HUES64 (cell line): ENCODE results near the gene FRMD5.

ENCODE experiments used
- H3K27ac ChIP-seq: 2 replicates; pipeline ENCODE4 v1.7.0; 2013; ENCODE audit warnings: low read depth, low read length, inconsistent platforms
- H3K27me3 ChIP-seq: 2 replicates; pipeline ENCODE4 v1.6.1; 2013; ENCODE audit warnings: mild to moderate bottlenecking, low read length; ENCODE audit not compliant: insufficient read depth
- H3K36me3 ChIP-seq: 2 replicates; pipeline ENCODE4 v1.6.1; 2013; ENCODE audit warnings: mild to moderate bottlenecking, low read length; ENCODE audit not compliant: insufficient read depth
- H3K4me1 ChIP-seq: 2 replicates; pipeline ENCODE4 v1.6.1; 2013; ENCODE audit warnings: mild to moderate bottlenecking, low read length, moderate library complexity; ENCODE audit not compliant: insufficient read depth
- H3K4me3 ChIP-seq: 2 replicates; pipeline ENCODE4 v1.5.1; 2013; ENCODE audit warnings: mild to moderate bottlenecking, low read length, moderate library complexity
- H3K9ac ChIP-seq: 2 replicates; pipeline ENCODE4 v1.6.1; 2013; ENCODE audit warnings: mild to moderate bottlenecking, low read depth, low read length
- H3K9me3 ChIP-seq: 2 replicates; pipeline ENCODE4 v1.6.1; 2013; ENCODE audit warnings: low read depth, low read length; ENCODE audit not compliant: insufficient read depth
- WGBS: fragments of 150-250, 120-280 bp; methylation state at CpG from one replicate; pipeline ENCODE4 v1.1.7; 2013; ENCODE audit warnings: missing lambda C conversion rate; 5-methylcytosine and 5-hydroxymethylcytosine counted together

FRMD5 gene

DNA sequence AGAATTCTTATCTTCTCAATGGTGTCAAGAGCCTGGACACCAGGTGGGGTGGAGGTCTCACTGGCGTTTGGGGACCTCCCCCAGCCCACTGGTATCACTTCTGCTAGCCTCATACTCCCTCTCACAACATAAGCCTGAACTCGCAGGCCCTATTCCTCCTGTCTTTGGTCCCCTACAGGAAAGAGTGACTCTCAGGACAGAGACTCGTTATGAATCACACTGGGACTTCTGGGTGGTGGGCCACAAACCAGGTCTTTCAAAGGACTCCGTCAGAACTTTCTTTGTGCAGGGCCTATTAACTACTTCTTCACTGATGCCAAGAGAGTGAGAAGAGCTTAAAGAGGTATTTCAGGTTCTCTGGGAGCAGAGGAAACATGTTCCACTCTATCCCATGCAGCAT is 267.9 kb downstream of the FRMD5 start:
- 48% methylated on average over 4 of the region's 4 CpGs for WGBS
- Histone ChIP-seq H3K9ac (no peak overlapping the region), H3K27ac (peak overlapping the region; percentile 79; the same call in 1 of the 2 replicates), H3K4me1 (peaks cover 57% of the 10 kb centered on the region), H3K4me3 (no peak overlapping the region), H3K27me3 (no peaks in the 10 kb centered on the region), H3K36me3 (no peaks in the 10 kb centered on the region), H3K9me3 (no peaks in the 10 kb centered on the region)

DNA sequence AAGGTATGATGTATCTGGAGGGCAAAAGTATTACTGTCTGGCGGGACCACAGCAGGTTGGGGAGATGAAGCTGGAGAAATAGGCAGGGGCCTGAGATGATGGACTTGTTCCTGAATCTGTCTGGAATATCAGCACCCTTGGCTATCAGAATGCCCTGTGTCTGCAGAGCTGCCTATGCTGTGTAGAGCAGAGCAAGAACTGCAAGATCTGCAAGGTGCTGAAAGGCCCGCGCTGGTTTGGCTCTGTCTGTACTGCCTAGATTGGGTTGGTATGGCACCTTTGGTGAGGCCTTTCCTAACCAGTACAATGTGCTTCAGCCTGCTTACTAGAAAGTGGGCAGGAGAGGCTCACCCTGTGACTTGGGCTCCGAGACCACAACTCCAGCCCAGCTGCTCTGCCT is 271.5 kb downstream of the FRMD5 start:
- Histone ChIP-seq H3K4me1 (peaks cover 53% of the 10 kb centered on the region), H3K9me3 (no peaks in the 10 kb centered on the region), H3K4me3 (no peak overlapping the region), H3K27me3 (no peaks in the 10 kb centered on the region), H3K9ac (no peak overlapping the region), H3K27ac (no peak overlapping the region), H3K36me3 (no peaks in the 10 kb centered on the region)
- WGBS, result 91% methylated on average over 4 of the region's 4 CpGs

DNA sequence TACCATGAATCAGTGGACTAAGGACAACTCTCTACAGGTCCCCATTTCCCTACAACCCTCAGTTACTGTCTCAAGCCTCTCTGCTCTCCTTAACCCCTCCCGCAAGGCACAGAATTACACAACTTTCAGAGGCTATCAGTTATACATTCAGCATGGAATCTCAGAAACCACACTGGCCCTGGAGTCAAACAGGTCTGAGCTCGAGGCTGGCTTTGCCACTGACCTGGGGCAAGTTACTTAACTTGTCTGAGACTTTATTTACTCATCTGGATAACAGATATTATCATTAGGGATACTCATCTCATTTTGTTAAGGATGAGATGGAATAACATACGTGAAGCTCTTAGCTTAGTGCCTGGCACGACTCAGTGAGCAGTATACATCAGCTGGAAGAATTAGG is 273.1 kb downstream of the FRMD5 start:
- Histone ChIP-seq H3K9me3 (no peaks in the 10 kb centered on the region), H3K4me3 (no peak overlapping the region), H3K36me3 (no peaks in the 10 kb centered on the region; the same call in 1 of the 2 replicates), H3K9ac (no peak overlapping the region), H3K27me3 (no peaks in the 10 kb centered on the region), H3K27ac (no peak overlapping the region), H3K4me1 (peaks cover 39% of the 10 kb centered on the region)
- WGBS, result 96% methylated on average over 4 of the region's 4 CpGs

DNA sequence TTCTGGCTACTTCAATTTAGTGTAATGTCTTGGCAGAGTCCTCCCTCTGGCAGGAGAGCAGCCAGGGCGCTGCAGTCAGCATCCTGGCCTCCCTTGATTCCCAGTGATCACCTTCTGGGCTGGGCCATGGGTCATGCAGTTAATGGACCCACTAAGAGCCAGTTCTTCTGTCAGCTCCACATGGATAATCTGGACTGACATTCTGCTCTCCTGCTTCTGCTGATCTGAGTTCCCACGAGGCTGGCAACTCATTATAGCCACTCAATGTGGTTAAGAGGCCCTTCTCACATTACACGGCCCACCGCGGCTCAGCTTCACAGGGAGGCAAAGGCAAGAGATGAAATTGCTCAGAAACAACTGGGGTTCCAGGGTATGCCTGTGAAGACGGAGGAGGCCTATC is 274.3 kb downstream of the FRMD5 start:
- H3K4me3 ChIP-seq, result no peak overlapping the region

DNA sequence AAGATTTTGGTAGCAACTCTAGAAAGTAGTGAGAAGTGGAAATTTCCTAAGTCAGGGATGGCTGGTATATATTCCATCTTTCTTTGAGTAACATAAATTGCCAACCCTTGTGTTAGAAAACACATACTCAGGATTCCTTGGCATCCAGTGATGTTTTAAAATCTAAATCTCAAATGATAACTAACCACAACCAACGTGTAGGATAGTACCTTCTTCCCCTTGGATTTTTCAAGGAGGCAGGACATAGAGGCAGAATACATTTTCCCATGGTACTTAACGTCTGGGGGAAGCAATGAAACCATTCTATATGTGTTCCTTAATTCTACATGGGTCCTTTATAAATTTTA is 274.8 kb downstream of the FRMD5 start:
- Histone ChIP-seq H3K4me3 (no peak overlapping the region), H3K27ac (no peak overlapping the region), H3K36me3 (no peaks in the 10 kb centered on the region; the same call in 1 of the 2 replicates), H3K4me1 (peaks cover 27% of the 10 kb centered on the region), H3K27me3 (no peaks in the 10 kb centered on the region), H3K9me3 (no peaks in the 10 kb centered on the region), H3K9ac (no peak overlapping the region)
- WGBS, result 86% methylated on average over 2 of the region's 2 CpGs

More for the DNA sequence above, 274.3 kb downstream of the FRMD5 start:
- no peak overlapping the region for H3K9ac ChIP-seq
- no peak overlapping the region for H3K27ac ChIP-seq
- WGBS, result 69% methylated on average over 6 of the region's 6 CpGs
- H3K4me1 ChIP-seq, result peaks cover 30% of the 10 kb centered on the region
- H3K36me3 ChIP-seq, result no peaks in the 10 kb centered on the region; the same call in 1 of the 2 replicates
- no peaks in the 10 kb centered on the region for H3K27me3 ChIP-seq
- no peaks in the 10 kb centered on the region for H3K9me3 ChIP-seq

DNA sequence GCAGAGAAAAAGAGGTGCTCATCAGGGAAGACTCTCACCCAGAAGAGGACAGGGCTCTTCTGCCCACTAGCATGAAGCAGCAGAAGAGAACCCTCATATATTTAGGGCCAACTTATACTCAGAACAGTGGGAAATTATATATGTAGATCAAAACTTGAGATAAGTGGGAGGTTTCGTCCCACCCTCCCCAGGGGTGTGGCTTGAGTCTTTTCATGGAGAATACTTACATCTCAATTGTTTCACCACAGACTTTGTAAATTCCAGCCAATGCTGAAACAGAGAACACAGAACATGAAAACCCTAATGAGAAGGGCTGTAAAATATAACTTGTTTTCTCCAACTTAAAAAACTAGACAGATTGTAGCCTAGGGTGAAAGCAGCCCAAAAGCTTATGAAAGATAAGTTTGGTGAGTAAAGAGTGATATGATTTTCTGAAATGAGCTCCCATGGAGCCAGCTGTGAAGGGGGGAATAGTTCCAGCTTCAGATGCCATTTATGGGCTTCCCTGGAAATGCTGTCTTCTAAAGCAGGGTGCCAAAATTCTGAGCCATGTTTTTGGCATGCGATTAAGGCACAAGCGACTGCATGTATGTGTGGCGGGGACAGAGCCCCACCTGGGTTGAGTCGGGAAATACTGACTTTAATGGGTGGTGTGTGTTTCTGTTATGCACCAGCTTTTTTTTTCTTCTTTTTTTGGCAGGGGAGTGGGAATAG is 275.4 kb downstream of the FRMD5 start:
- no peak overlapping the region for H3K4me3 ChIP-seq
- H3K36me3 ChIP-seq, result no peaks in the 10 kb centered on the region; the same call in 1 of the 2 replicates
- no peak overlapping the region for H3K9ac ChIP-seq
- WGBS, result 95% methylated on average over 4 of the region's 5 CpGs
- H3K9me3 ChIP-seq, result no peaks in the 10 kb centered on the region
- H3K4me1 ChIP-seq, result peaks cover 27% of the 10 kb centered on the region
- no peak overlapping the region for H3K27ac ChIP-seq
- no peaks in the 10 kb centered on the region for H3K27me3 ChIP-seq

DNA sequence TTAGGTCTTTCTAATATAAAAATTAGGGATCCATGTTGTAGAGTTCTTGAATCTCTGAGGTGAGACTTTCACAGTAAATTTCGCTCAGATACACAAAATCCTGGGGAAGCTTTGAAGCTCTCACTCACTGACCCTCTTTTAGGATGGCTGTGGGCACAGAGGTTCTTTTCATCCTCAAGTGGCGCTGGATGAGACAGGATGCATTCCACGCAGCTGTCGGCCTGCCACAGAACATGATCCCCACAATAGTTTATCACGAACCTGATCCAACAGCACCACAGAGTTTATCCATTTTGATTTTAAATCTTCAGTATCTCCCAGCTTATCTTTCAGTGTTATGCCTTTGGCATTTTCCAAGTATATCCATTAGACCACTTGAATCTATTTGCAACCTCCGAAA is 276.4 kb downstream of the FRMD5 start:
- no peak overlapping the region for H3K9ac ChIP-seq
- H3K4me3 ChIP-seq, result no peak overlapping the region
- H3K27me3 ChIP-seq, result no peaks in the 10 kb centered on the region
- H3K36me3 ChIP-seq, result no peaks in the 10 kb centered on the region; the same call in 1 of the 2 replicates
- H3K27ac ChIP-seq, result no peak overlapping the region
- H3K4me1 ChIP-seq, result peaks cover 30% of the 10 kb centered on the region
- WGBS, result 95% methylated on average over 6 of the region's 6 CpGs
- H3K9me3 ChIP-seq, result no peaks in the 10 kb centered on the region

DNA sequence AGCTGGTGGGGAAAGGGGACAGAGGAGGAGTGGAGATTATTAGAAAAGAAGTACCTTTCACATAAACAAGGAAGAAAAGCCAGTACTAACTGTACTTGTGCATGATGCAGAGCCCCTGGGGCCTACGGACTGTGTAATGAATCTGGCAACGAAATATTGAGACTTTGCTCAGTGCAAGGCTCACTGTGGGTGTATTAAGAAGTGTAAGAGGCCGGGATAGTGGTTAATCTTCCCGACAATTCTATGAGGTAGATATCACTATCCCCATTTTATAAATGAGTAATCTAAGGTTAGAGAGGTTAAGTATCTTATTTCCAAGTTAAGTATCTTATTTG is 278.8 kb downstream of the FRMD5 start:
- 95% methylated on average over 3 of the region's 4 CpGs for WGBS
- Histone ChIP-seq H3K36me3 (no peaks in the 10 kb centered on the region; the same call in 1 of the 2 replicates), H3K27ac (no peak overlapping the region), H3K9ac (no peak overlapping the region), H3K4me3 (no peak overlapping the region), H3K27me3 (no peaks in the 10 kb centered on the region), H3K4me1 (peaks cover 32% of the 10 kb centered on the region), H3K9me3 (no peaks in the 10 kb centered on the region)

DNA sequence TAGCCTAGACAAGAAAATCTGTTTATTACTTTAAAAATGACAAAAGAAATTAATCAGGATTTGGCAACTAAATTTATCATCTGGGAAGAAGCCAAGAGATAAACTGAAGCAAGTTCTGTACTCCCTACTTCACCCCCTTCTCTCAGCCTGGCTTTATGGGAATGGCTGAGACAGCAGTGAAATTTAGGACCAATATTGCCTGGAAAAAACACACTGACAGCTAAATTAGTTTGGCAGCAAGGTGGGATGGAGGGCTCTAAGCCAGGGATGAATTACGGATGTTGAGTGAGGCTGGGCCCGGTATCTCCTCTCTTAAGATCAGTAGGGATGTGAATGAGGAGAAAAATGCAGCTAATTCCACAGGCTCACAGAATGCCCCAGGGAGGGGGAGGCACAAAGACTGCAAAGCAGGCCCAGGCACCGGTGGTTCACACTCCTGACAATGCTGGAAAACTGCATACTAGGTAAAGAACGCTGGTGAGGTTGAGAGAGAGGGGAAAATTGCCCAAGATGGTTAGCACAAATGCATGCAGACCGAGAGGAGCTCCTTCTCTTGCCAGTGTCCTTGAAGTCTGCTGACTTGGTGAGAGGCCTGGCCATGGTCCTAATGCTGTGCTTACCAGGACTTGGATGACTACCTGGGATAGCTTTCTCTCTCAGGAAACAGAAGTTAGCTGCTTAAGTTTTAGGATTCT is 279.3 kb downstream of the FRMD5 start:
- Histone ChIP-seq H3K36me3 (no peaks in the 10 kb centered on the region; the same call in 1 of the 2 replicates), H3K9ac (no peak overlapping the region), H3K4me3 (no peak overlapping the region), H3K4me1 (peaks cover 27% of the 10 kb centered on the region; the same call in 1 of the 2 replicates), H3K9me3 (no peaks in the 10 kb centered on the region), H3K27me3 (no peaks in the 10 kb centered on the region), H3K27ac (no peak overlapping the region)
- WGBS, result 51% methylated on average over 5 of the region's 5 CpGs

DNA sequence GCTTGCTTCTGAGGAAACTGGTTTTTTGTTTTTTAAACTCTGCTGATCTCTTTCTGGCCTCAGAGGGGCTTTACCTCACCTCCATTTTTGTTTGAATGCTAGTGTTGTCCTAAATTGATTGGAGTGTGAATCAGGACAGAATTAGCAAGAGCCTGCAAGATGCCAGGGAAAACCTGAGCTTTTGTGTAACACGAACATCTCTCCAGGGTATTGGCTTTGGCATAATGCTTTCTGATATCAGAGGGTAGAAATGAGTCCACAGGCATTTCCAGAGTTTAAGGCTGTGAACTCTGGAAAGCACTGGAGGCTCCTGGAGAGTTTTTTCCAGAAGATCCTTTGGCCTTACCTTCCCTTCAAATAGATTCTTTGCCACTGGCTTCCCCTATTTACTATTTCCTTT is 281.1 kb downstream of the FRMD5 start:
- no peak overlapping the region for H3K27ac ChIP-seq
- H3K4me1 ChIP-seq, result peaks cover 16% of the 10 kb centered on the region; the same call in 1 of the 2 replicates
- H3K36me3 ChIP-seq, result no peaks in the 10 kb centered on the region; the same call in 1 of the 2 replicates
- no peaks in the 10 kb centered on the region for H3K9me3 ChIP-seq
- no peak overlapping the region for H3K4me3 ChIP-seq
- 91% methylated on average over 1 of the region's 1 CpG for WGBS
- H3K9ac ChIP-seq, result no peak overlapping the region
- no peaks in the 10 kb centered on the region for H3K27me3 ChIP-seq

DNA sequence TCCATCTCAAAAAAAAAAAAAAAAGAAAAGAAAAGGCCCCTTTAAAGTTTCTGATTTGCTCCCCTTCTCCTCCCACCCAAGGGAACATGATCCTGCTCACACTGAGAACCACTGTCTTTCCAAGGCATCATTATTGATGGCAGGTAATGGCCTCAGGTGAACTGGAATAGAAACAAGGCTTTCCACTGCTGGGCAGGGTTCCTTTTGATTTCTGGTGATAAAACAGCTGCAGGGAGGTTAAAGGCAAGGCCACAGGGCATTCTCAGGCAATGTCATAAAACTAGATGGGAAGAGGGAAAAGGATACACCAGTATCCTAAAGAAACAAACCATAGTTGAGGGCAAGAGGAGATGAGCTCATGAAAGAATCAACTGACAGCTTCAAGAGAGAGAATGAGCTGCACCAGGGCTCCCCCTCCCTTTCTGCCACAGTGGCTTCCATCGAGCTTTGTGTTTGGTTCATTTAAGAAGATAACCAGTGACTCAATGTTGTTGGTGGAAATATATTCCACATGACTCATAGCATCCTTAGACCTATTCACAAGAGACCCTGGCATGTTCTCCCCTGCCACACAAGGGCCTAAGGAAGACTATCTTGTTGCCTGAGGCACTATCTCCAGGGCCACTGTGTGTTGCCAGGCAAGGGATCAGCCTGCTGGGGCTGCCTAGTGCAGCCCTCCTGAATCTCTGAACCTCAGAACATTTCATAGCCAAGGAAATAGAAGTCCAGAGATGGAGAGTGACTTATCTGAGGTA is 281.9 kb downstream of the FRMD5 start:
- Histone ChIP-seq H3K27me3 (no peaks in the 10 kb centered on the region), H3K27ac (no peak overlapping the region), H3K9ac (no peak overlapping the region), H3K4me3 (no peak overlapping the region), H3K36me3 (no peaks in the 10 kb centered on the region; the same call in 1 of the 2 replicates), H3K4me1 (peaks cover 16% of the 10 kb centered on the region; the same call in 1 of the 2 replicates), H3K9me3 (no peaks in the 10 kb centered on the region)
- WGBS, result no CpG with 5 or more reads among the region's 1 CpG
